Mesenchymal stem cell (in vitro differentiated cells and primary cell): ENCODE results near the gene NXPH1.

Experiments
- DNase-seq: peaks from one replicate; pipeline ENCODE4 v3.0.0-alpha.2; 2013
- H2AFZ ChIP-seq: one replicate; pipeline ENCODE4 v1.6.1; 2013; ENCODE audit warnings: low read depth, mild to moderate bottlenecking, control low read depth, inconsistent platforms, low read length, moderate library complexity
- H2AK5ac ChIP-seq: 2 replicates; pipeline ENCODE4 v1.6.1; 2013; ENCODE audit warnings: low read length, moderate library complexity, mild to moderate bottlenecking, inconsistent platforms; ENCODE audit not compliant: severe bottlenecking
- H2BK120ac ChIP-seq: one replicate; pipeline ENCODE4 v1.6.1; 2013; ENCODE audit warnings: low read depth, mild to moderate bottlenecking, inconsistent platforms, low read length, moderate library complexity
- H2BK12ac ChIP-seq, 2 experiments: one replicate each; pipeline ENCODE4 v1.6.1; 2013; ENCODE audit warnings: inconsistent platforms in 2 of 2, low read length in 2 of 2, mild to moderate bottlenecking in 2 of 2, moderate library complexity in 2 of 2, control low read depth in 1 of 2
- H2BK15ac ChIP-seq: one replicate; pipeline ENCODE4 v1.6.1; 2013; ENCODE audit warnings: mild to moderate bottlenecking, low read depth, inconsistent platforms; ENCODE audit not compliant: poor library complexity, severe bottlenecking
- H2BK5ac ChIP-seq: 2 replicates; pipeline ENCODE4 v1.6.1; 2013; ENCODE audit warnings: low read depth, mild to moderate bottlenecking, low read length, control low read depth, inconsistent platforms; ENCODE audit not compliant: poor library complexity, severe bottlenecking
- H3K14ac ChIP-seq, 2 experiments: one replicate each; pipeline ENCODE4 v1.6.1; 2013; ENCODE audit warnings: inconsistent platforms in 2 of 2, low read length in 2 of 2, control low read depth in 1 of 2, mild to moderate bottlenecking in 1 of 2, moderate library complexity in 1 of 2
- H3K18ac ChIP-seq, 2 experiments: one replicate each; pipeline ENCODE4 v1.6.1; 2013; ENCODE audit warnings: inconsistent platforms in 2 of 2, low read length in 2 of 2, control low read depth in 1 of 2, low read depth in 1 of 2, mild to moderate bottlenecking in 1 of 2
- H3K23ac ChIP-seq, 2 experiments: one replicate each; pipeline ENCODE4 v1.6.1; 2013; ENCODE audit warnings: inconsistent platforms in 2 of 2, low read length in 2 of 2, mild to moderate bottlenecking in 2 of 2, moderate library complexity in 2 of 2, control low read depth in 1 of 2
- H3K27ac ChIP-seq: 2 replicates; pipeline ENCODE4 v1.5.1; 2013; ENCODE audit warnings: mild to moderate bottlenecking, moderate library complexity, low read length, control low read depth, inconsistent platforms; ENCODE audit not compliant: poor library complexity, severe bottlenecking
- H3K27me3 ChIP-seq, 2 experiments: 2 replicates each; pipeline versions ENCODE4 v1.6.1 to v1.7.0; 2013; ENCODE audit warnings: low read length in 2 of 2, mild to moderate bottlenecking in 2 of 2, moderate library complexity in 2 of 2, control low read depth in 1 of 2, inconsistent platforms in 1 of 2; ENCODE audit not compliant: control insufficient read depth in 1 of 2, insufficient read depth in 1 of 2
- H3K36me3 ChIP-seq, 2 experiments: 2 replicates each; pipeline versions ENCODE4 v1.6.1 to v1.7.0; 2013; ENCODE audit warnings: low read length in 2 of 2, control low read depth in 1 of 2, inconsistent platforms in 1 of 2, low read depth in 1 of 2, mild to moderate bottlenecking in 1 of 2; ENCODE audit not compliant: insufficient read depth in 2 of 2, control insufficient read depth in 1 of 2
- H3K4ac ChIP-seq, 2 experiments: one replicate each; pipeline ENCODE4 v1.6.1; 2013; ENCODE audit warnings: inconsistent platforms in 2 of 2, low read length in 2 of 2, mild to moderate bottlenecking in 2 of 2, moderate library complexity in 2 of 2, control low read depth in 1 of 2, low read depth in 1 of 2
- H3K4me1 ChIP-seq: 2 replicates; pipeline ENCODE4 v1.6.1; 2013; ENCODE audit warnings: low read depth, low read length, control low read depth; ENCODE audit not compliant: control insufficient read depth, insufficient read depth
- H3K4me2 ChIP-seq: 2 replicates; pipeline ENCODE4 v1.6.1; 2013; ENCODE audit warnings: low read length, mild to moderate bottlenecking, inconsistent platforms; ENCODE audit not compliant: poor library complexity, severe bottlenecking
- H3K4me3 ChIP-seq, 2 experiments: 2 replicates each; pipeline versions ENCODE4 v1.5.1 to v1.7.0; 2013; ENCODE audit warnings: low read length in 2 of 2, mild to moderate bottlenecking in 2 of 2, control low read depth in 1 of 2, low read depth in 1 of 2; ENCODE audit not compliant: insufficient read depth in 1 of 2
- H3K79me1 ChIP-seq: replicated peaks from 2 replicates; pipeline ENCODE4 v1.6.1; 2013; ENCODE audit warnings: mild to moderate bottlenecking, control low read depth, low read length, inconsistent platforms; ENCODE audit not compliant: poor library complexity, severe bottlenecking
- H3K9ac ChIP-seq: 2 replicates; pipeline ENCODE4 v1.7.0; 2013; ENCODE audit warnings: mild to moderate bottlenecking, low read length, moderate library complexity
- H3K9me3 ChIP-seq: 2 replicates; pipeline ENCODE4 v1.7.0; 2013; ENCODE audit warnings: mild to moderate bottlenecking, low read length; ENCODE audit not compliant: control insufficient read depth
- H4K8ac ChIP-seq: one replicate; pipeline ENCODE4 v1.6.1; 2013; ENCODE audit warnings: inconsistent platforms, mild to moderate bottlenecking, low read length, moderate library complexity
- H4K91ac ChIP-seq: one replicate; pipeline ENCODE4 v1.6.1; 2013; ENCODE audit warnings: mild to moderate bottlenecking, low read length, inconsistent platforms
- WGBS: methylation state at CpG from one replicate; pipeline ENCODE4 v1.1.7; 2013; ENCODE audit warnings: mixed read lengths; 5-methylcytosine and 5-hydroxymethylcytosine counted together

NXPH1 gene

DNA sequence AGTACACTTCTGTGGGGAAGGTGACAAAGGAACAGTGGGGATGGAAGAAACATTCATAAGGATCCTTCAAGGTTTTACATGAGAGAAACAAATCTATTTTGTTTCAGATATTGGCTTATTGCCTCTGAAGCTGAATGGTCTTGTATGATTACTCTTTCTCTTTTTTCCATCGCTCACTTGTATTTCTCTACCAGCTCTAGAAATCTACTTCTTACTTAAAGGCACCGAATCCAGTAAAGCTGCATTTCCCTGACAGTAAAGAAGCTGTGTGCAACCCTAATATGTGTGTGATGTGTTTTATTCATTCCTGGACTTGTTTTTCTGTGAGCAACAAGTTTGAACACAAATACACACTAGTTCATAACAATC lies 45.2 kb upstream of the NXPH1 start:
- no peak overlapping the region for H3K4me2 ChIP-seq
- no peak overlapping the region for H2BK120ac ChIP-seq
- peaks cover 2% of the 10 kb centered on the region for H3K4me1 ChIP-seq
- H2BK12ac ChIP-seq: no peak overlapping the region
- no peak overlapping the region for H4K8ac ChIP-seq
- no peak overlapping the region for H3K9ac ChIP-seq
- no peak overlapping the region for H2AFZ ChIP-seq
- H3K36me3 ChIP-seq: no peaks in the 10 kb centered on the region
- H3K9me3 ChIP-seq: no peaks in the 10 kb centered on the region
- H3K79me1 ChIP-seq: no peaks in the 10 kb centered on the region
- no peak overlapping the region for H3K27ac ChIP-seq
- no peaks in the 10 kb centered on the region for H3K27me3 ChIP-seq
- no peak overlapping the region for H3K4ac ChIP-seq
- no peak overlapping the region for H2AK5ac ChIP-seq
- no peak overlapping the region for H3K18ac ChIP-seq
- no peak overlapping the region for H3K14ac ChIP-seq
- H4K91ac ChIP-seq: no peak overlapping the region
- H3K23ac ChIP-seq: no peak overlapping the region
- WGBS: 100% methylated on average over 1 of the region's 2 CpGs
- H2BK15ac ChIP-seq: no peak overlapping the region
- DNase-seq: no peak
- H2BK5ac ChIP-seq: no peak overlapping the region
- H3K4me3 ChIP-seq: no peak overlapping the region

DNA sequence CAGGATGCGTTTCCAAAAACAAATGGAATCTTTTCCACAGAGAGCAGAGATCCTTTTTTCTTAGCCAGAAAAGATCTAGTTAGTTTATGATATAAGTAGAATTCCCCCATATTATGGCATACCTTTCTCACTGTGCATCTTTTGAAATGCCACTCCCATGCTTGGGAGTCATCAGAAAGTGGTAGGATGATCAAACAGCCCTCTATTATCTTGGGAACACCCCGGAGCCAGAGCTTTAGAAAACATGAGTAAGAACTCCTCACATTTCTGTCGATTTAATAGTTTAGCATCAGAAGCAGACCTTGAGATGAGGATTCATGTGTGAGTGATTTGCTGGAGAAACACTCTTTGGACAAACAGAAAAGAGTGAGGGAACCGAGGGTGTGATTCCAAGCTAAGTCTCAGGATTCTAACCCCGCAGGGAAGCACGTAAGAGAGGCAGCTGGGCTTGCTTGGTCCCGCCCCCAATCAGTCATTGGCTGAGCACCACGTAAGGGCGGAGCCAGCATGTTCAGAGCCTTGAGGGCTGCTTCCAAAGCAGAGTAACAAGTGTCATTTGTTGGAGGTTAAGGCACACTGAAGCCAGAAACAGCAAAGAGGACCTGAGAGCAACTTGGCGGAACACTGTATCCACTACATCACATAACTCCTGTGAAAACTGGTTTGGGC lies 43.7 kb upstream of the NXPH1 start:
- H2BK15ac ChIP-seq: no peak overlapping the region
- no peak for DNase-seq
- H3K27me3 ChIP-seq: no peaks in the 10 kb centered on the region
- 29% methylated on average over 8 of the region's 10 CpGs for WGBS
- H4K8ac ChIP-seq: no peak overlapping the region
- no peak overlapping the region for H3K4me3 ChIP-seq
- no peak overlapping the region for H3K18ac ChIP-seq
- H2BK12ac ChIP-seq: no peak overlapping the region
- no peak overlapping the region for H2AK5ac ChIP-seq
- H3K9ac ChIP-seq: no peak overlapping the region
- no peak overlapping the region for H2AFZ ChIP-seq
- H3K4ac ChIP-seq: no peak overlapping the region
- peaks cover 2% of the 10 kb centered on the region for H3K4me1 ChIP-seq
- H3K36me3 ChIP-seq: no peaks in the 10 kb centered on the region
- no peak overlapping the region for H4K91ac ChIP-seq
- H3K9me3 ChIP-seq: no peaks in the 10 kb centered on the region
- no peak overlapping the region for H3K23ac ChIP-seq
- H2BK5ac ChIP-seq: no peak overlapping the region
- H2BK120ac ChIP-seq: no peak overlapping the region
- H3K14ac ChIP-seq: no peak overlapping the region
- no peak overlapping the region for H3K4me2 ChIP-seq
- no peaks in the 10 kb centered on the region for H3K79me1 ChIP-seq
- H3K27ac ChIP-seq: no peak overlapping the region

DNA sequence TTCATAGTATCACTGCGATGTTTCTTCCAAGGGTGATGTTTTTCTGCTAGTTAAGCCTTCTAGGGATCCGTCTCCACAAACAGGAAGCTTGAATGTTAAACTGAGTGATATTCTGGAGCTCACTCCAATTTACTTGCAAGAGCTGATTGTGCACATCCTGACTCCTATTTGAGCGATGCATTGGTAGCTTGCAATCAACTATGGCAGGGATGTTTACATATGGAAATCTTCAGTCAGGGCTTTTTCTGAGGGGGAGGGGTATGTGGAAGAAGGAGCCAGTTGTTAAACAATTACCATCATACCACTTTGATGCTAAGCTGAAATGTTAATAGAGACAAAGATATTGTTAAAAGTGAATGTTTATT lies 43.2 kb upstream of the NXPH1 start:
- DNase-seq: no peak
- no peak overlapping the region for H3K9ac ChIP-seq
- no peak overlapping the region for H2BK12ac ChIP-seq
- no peak overlapping the region for H4K8ac ChIP-seq
- peaks cover 2% of the 10 kb centered on the region for H3K4me1 ChIP-seq
- no peak overlapping the region for H3K4ac ChIP-seq
- no peak overlapping the region for H4K91ac ChIP-seq
- H2BK15ac ChIP-seq: no peak overlapping the region
- no peak overlapping the region for H2AK5ac ChIP-seq
- no peaks in the 10 kb centered on the region for H3K36me3 ChIP-seq
- no peak overlapping the region for H3K4me2 ChIP-seq
- H3K23ac ChIP-seq: no peak overlapping the region
- H2BK120ac ChIP-seq: no peak overlapping the region
- no peak overlapping the region for H3K27ac ChIP-seq
- no peaks in the 10 kb centered on the region for H3K9me3 ChIP-seq
- no peak overlapping the region for H3K18ac ChIP-seq
- no peaks in the 10 kb centered on the region for H3K27me3 ChIP-seq
- H3K79me1 ChIP-seq: no peaks in the 10 kb centered on the region
- no peak overlapping the region for H2AFZ ChIP-seq
- H3K4me3 ChIP-seq: no peak overlapping the region
- WGBS: 34% methylated on average over 3 of the region's 3 CpGs
- no peak overlapping the region for H3K14ac ChIP-seq
- no peak overlapping the region for H2BK5ac ChIP-seq

DNA sequence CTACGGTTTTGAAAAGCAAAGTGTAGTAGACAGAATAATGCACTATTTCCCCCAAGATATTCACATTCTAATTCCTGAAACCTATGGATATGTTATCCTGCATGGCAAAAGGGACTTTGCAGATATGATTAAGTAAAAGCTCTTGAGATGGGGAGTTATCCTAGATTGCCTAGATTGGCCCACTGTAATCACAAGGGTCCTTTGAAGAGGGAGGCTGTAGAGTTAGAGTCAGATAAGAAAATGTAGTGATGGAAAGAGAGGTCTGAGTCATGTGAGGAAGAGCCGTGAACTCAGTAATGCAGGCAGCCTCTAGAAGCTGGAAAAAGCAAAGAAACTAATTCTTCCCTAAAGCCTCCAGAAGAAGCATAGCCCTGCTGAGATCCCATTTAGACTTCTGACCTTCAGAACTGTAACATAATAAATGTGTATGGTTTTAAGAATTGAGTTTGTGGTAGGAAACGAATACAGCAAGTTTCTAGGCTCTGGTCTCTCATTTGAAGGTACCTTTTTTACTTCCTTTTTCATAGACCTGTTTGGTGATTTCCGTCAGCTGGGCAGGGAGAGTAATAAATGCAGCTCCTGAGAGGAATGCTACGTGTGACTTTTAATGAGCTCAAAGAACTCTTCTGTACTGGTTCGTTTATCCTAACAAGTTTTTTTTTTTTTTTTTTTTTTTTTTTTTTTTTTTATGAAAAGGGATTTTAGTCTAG lies 41.9 kb upstream of the NXPH1 start:
- no peak overlapping the region for H2BK120ac ChIP-seq
- no peaks in the 10 kb centered on the region for H3K9me3 ChIP-seq
- H2BK15ac ChIP-seq: no peak overlapping the region
- H2BK12ac ChIP-seq: no peak overlapping the region
- DNase-seq: no peak
- no peak overlapping the region for H3K27ac ChIP-seq
- no peak overlapping the region for H3K4me2 ChIP-seq
- no peak overlapping the region for H2AFZ ChIP-seq
- H3K27me3 ChIP-seq: no peaks in the 10 kb centered on the region
- no peak overlapping the region for H3K14ac ChIP-seq
- peaks cover 2% of the 10 kb centered on the region for H3K4me1 ChIP-seq
- no peaks in the 10 kb centered on the region for H3K79me1 ChIP-seq
- H3K4me3 ChIP-seq: no peak overlapping the region
- H4K91ac ChIP-seq: no peak overlapping the region
- H3K4ac ChIP-seq: no peak overlapping the region
- H3K18ac ChIP-seq: no peak overlapping the region
- H2AK5ac ChIP-seq: no peak overlapping the region
- WGBS: 79% methylated on average over 2 of the region's 6 CpGs
- H2BK5ac ChIP-seq: no peak overlapping the region
- H3K36me3 ChIP-seq: no peaks in the 10 kb centered on the region
- H3K9ac ChIP-seq: no peak overlapping the region
- no peak overlapping the region for H4K8ac ChIP-seq
- no peak overlapping the region for H3K23ac ChIP-seq
